ENCODE data around the gene P2RY6.

The P2RY6 gene

GRCh38 chr11:73236854-73237253 is 35.3 kb upstream of the P2RY6 start:
- peak in 1 of 2 donors; percentile 27 for DNase-seq (ENCODE audit: extremely low read depth in 1 of 2, low read depth in 1 of 2)

- DNase-seq (ENCODE audit: extremely low read depth in 1 of 2, low read depth in 1 of 2), result no peak
Observed at GRCh38 chr11:73237471-73238290, 34.5 kb upstream of the P2RY6 start.

GRCh38 chr11:73239111-73239521 is 33.0 kb upstream of the P2RY6 start:
- no peak for DNase-seq (ENCODE audit: extremely low read depth in 1 of 2, low read depth in 1 of 2)

GRCh38 chr11:73239571-73240189 is 32.5 kb upstream of the P2RY6 start:
- DNase-seq (ENCODE audit: extremely low read depth in 1 of 2, low read depth in 1 of 2), result no peak

GRCh38 chr11:73240190-73240781 is 31.9 kb upstream of the P2RY6 start:
- DNase-seq (ENCODE audit: extremely low read depth in 1 of 2, low read depth in 1 of 2), result no peak

GRCh38 chr11:73241300-73241699 is 30.8 kb upstream of the P2RY6 start:
- DNase-seq (ENCODE audit: extremely low read depth in 1 of 2, low read depth in 1 of 2), result no peak

- DNase-seq (ENCODE audit: extremely low read depth in 1 of 2, low read depth in 1 of 2), result peak; percentile 31 to 56
Observed at GRCh38 chr11:73242251-73243092, 29.7 kb upstream of the P2RY6 start.

- DNase-seq (ENCODE audit: extremely low read depth in 1 of 2, low read depth in 1 of 2), result no peak
Observed at GRCh38 chr11:73243093-73243485, 29.0 kb upstream of the P2RY6 start.

- no peak for DNase-seq (ENCODE audit: extremely low read depth in 1 of 2, low read depth in 1 of 2)
Observed at GRCh38 chr11:73244589-73245240, 27.4 kb upstream of the P2RY6 start.

GRCh38 chr11:73245461-73245860 is 26.7 kb upstream of the P2RY6 start:
- no peak for DNase-seq (ENCODE audit: extremely low read depth in 1 of 2, low read depth in 1 of 2)

- no peak for DNase-seq (ENCODE audit: extremely low read depth in 1 of 2, low read depth in 1 of 2)
Observed at GRCh38 chr11:73246303-73246702, 25.8 kb upstream of the P2RY6 start.

- DNase-seq (ENCODE audit: extremely low read depth in 1 of 2, low read depth in 1 of 2), result no peak
Observed at GRCh38 chr11:73248526-73249185, 23.5 kb upstream of the P2RY6 start.

- DNase-seq (ENCODE audit: extremely low read depth in 1 of 2, low read depth in 1 of 2), result no peak
Observed at GRCh38 chr11:73249304-73249703, 22.8 kb upstream of the P2RY6 start.

- no peak for DNase-seq (ENCODE audit: extremely low read depth in 1 of 2, low read depth in 1 of 2)
Observed at GRCh38 chr11:73249853-73250783, 22.0 kb upstream of the P2RY6 start.

- no peak for DNase-seq (ENCODE audit: extremely low read depth in 1 of 2, low read depth in 1 of 2)
Observed at GRCh38 chr11:73252577-73253191, 19.5 kb upstream of the P2RY6 start.

- no peak for DNase-seq (ENCODE audit: extremely low read depth in 1 of 2, low read depth in 1 of 2)
Observed at GRCh38 chr11:73257342-73258103, 14.6 kb upstream of the P2RY6 start.

GRCh38 chr11:73258104-73259035 is 13.8 kb upstream of the P2RY6 start:
- DNase-seq (ENCODE audit: extremely low read depth in 1 of 2, low read depth in 1 of 2), result no peak
